ENCODE data around the gene P3R3URF.

The P3R3URF gene

GRCh38 chr1:46131712-46132528 is 44.4 kb downstream of the P3R3URF start:
- DNase-seq: peak; percentile 33

DNA sequence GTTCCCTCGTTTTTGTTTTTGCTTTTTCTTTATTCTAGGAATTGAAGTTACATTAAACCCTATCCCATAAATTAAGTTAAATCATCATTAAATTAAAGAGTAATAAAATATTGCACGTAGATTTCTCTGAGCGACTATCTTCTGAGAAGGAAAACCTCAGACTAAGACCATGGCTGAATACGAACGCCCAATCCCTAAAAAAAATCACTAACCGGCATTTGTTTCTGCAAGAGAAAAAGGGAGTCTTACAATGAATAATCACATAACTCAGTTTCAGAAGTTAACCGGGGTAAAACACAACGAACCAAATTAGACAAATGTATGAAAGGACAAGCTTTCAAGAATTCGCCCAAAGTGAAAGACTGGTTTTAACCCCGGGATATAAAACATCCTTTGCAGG is 45.2 kb downstream of the P3R3URF start:
- DNase-seq: peak; percentile 20

GRCh38 chr1:46130606-46131005 is 45.7 kb downstream of the P3R3URF start:
- no peak for DNase-seq

- DNase-seq: no peak
Observed at GRCh38 chr1:46130121-46130520, 46.2 kb downstream of the P3R3URF start.

DNA sequence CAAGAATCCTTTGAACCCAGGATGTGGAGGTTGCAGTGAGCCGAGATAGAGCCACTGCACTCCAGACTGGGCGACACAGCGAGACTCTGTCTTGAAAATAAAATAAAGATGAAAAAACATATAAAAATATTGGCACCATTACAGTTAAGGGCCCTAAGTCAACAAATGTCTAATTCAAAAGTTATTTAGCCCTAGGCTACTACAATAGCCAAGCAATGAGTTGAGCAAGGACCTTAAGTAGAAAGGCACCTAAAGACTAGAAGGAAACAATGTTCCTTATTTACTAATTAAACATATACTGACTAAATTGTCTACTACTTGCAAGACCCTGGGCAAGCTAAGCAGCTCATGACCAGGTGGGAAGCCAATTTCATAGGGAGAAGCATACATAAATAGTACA is 47.9 kb downstream of the P3R3URF start:
- no peak for DNase-seq

Measured in KG1 (cell line).